Adrenal gland (tissue), 12 donors: Measurements from ENCODE around the gene ADAMTS12. TPM values are rescaled to one million over a fixed set of nuclear protein-coding genes. Genes with fewer than 3 reads are reported as not detected.

Experiments used
- DNase-seq, 7 donors: peaks; one replicate each; pipeline ENCODE4 v3.0.0-alpha.2; 2019 to 2020
- H3K27ac ChIP-seq, 5 donors: fragments of 200-600 bp; sonication (generic) in 4 of 5; 1 replicate in 3 of 5; 2 replicates in 2 of 5; pipeline versions ENCODE4 v1.5.1 to v1.8.0; 2016 to 2020; ENCODE audit warnings: mild to moderate bottlenecking in 1 of 5
- H3K27me3 ChIP-seq: fragments of 200-600 bp; 2 replicates; pipeline ENCODE4 v1.8.0; 2021
- H3K36me3 ChIP-seq, 2 donors: fragments of 200-600 bp; replicated peaks in 1 of 2; 1 replicate in 1 of 2; 2 replicates in 1 of 2; pipeline versions ENCODE4 v1.5.1 to v1.8.0; 2018 to 2022
- H3K4me1 ChIP-seq, 2 donors: fragments of 200-600 bp; replicated peaks in 1 of 2; 1 replicate in 1 of 2; 2 replicates in 1 of 2; pipeline versions ENCODE4 v1.5.1 to v1.8.0; 2018 to 2021
- H3K4me3 ChIP-seq, 4 donors: fragments of 200-600 bp; sonication (generic) in 3 of 4; one replicate each; pipeline ENCODE4 v1.5.1; 2016 to 2018
- H3K9me3 ChIP-seq, 3 donors: fragments of 200-600 bp; sonication (generic) in 1 of 3; replicated peaks in 1 of 3; 1 replicate in 2 of 3; 2 replicates in 1 of 3; pipeline versions ENCODE4 v1.5.1 to v1.8.0; 2016 to 2021
- CTCF ChIP-seq, 6 experiments: fragments of 450-650 bp in 4 of 6; fragments of 200-600 bp in 2 of 6; sonication (generic) in 1 of 6; IDR thresholded peaks; 1 replicate in 5 of 6; 2 replicates in 1 of 6; pipeline versions ENCODE4 v1.5.1 to v1.8.0; 2016 to 2021; ENCODE audit warnings: antibody characterized with exemption in 6 of 6, mild to moderate bottlenecking in 2 of 6, moderate library complexity in 1 of 6
- POLR2A ChIP-seq, 2 donors: fragments of 450-650 bp; IDR thresholded peaks; one replicate each; pipeline ENCODE4 v1.6.1; 2017; ENCODE audit warnings: antibody characterized with exemption in 2 of 2, mild to moderate bottlenecking in 2 of 2, moderate library complexity in 1 of 2
- WGBS, 4 donors: extraction: QIAGEN DNeasy Blood & Tissue Kit in 2 of 4; methylation state at CpG; one replicate each; pipeline versions ENCODE4 v1.1.5 to v1.1.7; 2013 to 2017; 5-methylcytosine and 5-hydroxymethylcytosine counted together
- intact Hi-C, 2 donors: fragments of 100-400 bp; cut with DNase I; formaldehyde crosslinking; loops; one replicate each; pipeline versions ENCODE4 v1.14.1 to v1.15.0; 2022 to 2023
- polyA plus RNA-seq, 3 donors: library from polyadenylated mRNA; stranded (reverse); fragments of 200-250 nt in 2 of 3; fragments of 350-450 nt in 1 of 3; fragmentation: Illumina TruSeq in 1 of 3; extraction: RNeasy Lipid Tissue Mini Kit (QIAGEN cat#74804) in 1 of 3; gene quantifications; one replicate each; pipeline ENCODE4 v1.2.3, GENCODE V29; 2013 to 2014
- total RNA-seq, 9 donors: library from RNA; depleted of rRNA in 4 of 9; stranded (reverse); fragments of >200 nt in 4 of 9; fragments of 120-200 nt in 1 of 9; fragmentation: NEBNext Ultra II Directional in 1 of 9; extraction: Animal tissue kit (Norgen Biotek cat#: 25700) in 1 of 9; gene quantifications; one replicate each; pipeline versions ENCODE4 v1.1.0 to v1.2.4, GENCODE V29; 2013 to 2023
- donor health status: healthy with polysubstance abuse.
- donor health status: Bipolar disorder and iron deficiency.
- donor health status: DM: yes; HTN: yes; CAD: no.
- donor health status: DM: no; HTN: no; CAD: no.
- donor health status: DM: no; HTN: no; CAD: no.
- donor health status: DM: yes; HTN: yes; CAD: no.

Gene ADAMTS12
- total and polyA plus RNA-seq, 12 donors = 1.9 to 76.1 (median 10.5) TPM

- Histone ChIP-seq H3K4me1 (peaks cover 0 to 6% of the 10 kb centered on the region in 2 donors), H3K27ac (no peak overlapping the region), H3K36me3 (no peaks in the 10 kb centered on the region), H3K4me3 (no peak overlapping the region), H3K9me3 (no peaks in the 10 kb centered on the region), H3K27me3 (no peaks in the 10 kb centered on the region)
- intact Hi-C loops = no loop called here
- DNase-seq = no peak
- WGBS, 4 donors = 77 to 88% (median 86%) methylated on average over 4 of the region's 4 CpGs
- no peak for TF ChIP-seq CTCF (IDR thresholded peaks at IDR 0.05)
- TF ChIP-seq POLR2A (IDR thresholded peaks at IDR 0.05) = no peak
Measured at GRCh38 chr5:33735072-33735471, 156.7 kb downstream of the ADAMTS12 start.

DNA sequence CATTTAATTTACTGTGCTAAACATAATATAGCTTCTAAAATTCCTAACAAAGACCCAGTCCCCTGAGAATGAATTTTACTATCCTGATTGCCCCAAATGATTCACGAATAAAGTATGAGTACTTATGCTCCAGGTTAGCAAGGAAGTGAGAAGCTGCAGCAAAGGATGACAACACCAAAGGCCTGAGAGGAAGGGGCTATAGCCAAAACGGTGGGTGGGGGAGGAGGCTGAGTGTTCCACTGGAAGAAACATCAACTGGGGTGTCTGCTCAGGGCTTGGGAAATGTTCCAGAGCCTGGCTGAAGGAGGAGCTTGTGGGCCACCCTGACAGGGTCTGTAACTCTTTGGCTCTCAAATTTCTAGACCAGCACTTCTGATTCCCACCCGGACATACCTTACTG is 157.3 kb downstream of the ADAMTS12 start:
- Histone ChIP-seq H3K9me3 (no peaks in the 10 kb centered on the region), H3K4me1 (peaks cover 0 to 6% of the 10 kb centered on the region in 2 donors), H3K36me3 (no peaks in the 10 kb centered on the region), H3K27me3 (no peaks in the 10 kb centered on the region), H3K27ac (no peak overlapping the region), H3K4me3 (no peak overlapping the region)
- no peak for DNase-seq
- intact Hi-C loops = no loop called here
- 39 to 55% (median 46%) methylated on average over 3 of the region's 3 CpGs for WGBS, 4 donors
- no peak for TF ChIP-seq POLR2A (IDR thresholded peaks at IDR 0.05)
- TF ChIP-seq CTCF (IDR thresholded peaks at IDR 0.05) = no peak

GRCh38 chr5:33733225-33733624 is 158.6 kb downstream of the ADAMTS12 start:
- no peak overlapping the region for H3K4me3 ChIP-seq
- no peaks in the 10 kb centered on the region for H3K27me3 ChIP-seq
- intact Hi-C loops = no loop called here
- H3K4me1 ChIP-seq = peaks cover 0 to 6% of the 10 kb centered on the region in 2 donors
- TF ChIP-seq POLR2A (IDR thresholded peaks at IDR 0.05) = no peak
- TF ChIP-seq CTCF (IDR thresholded peaks at IDR 0.05) = no peak
- no peaks in the 10 kb centered on the region for H3K36me3 ChIP-seq
- H3K27ac ChIP-seq = no peak overlapping the region
- no peaks in the 10 kb centered on the region for H3K9me3 ChIP-seq
- DNase-seq = no peak
- 80 to 96% (median 86%) methylated on average over 3 of the region's 3 CpGs for WGBS, 4 donors

DNA sequence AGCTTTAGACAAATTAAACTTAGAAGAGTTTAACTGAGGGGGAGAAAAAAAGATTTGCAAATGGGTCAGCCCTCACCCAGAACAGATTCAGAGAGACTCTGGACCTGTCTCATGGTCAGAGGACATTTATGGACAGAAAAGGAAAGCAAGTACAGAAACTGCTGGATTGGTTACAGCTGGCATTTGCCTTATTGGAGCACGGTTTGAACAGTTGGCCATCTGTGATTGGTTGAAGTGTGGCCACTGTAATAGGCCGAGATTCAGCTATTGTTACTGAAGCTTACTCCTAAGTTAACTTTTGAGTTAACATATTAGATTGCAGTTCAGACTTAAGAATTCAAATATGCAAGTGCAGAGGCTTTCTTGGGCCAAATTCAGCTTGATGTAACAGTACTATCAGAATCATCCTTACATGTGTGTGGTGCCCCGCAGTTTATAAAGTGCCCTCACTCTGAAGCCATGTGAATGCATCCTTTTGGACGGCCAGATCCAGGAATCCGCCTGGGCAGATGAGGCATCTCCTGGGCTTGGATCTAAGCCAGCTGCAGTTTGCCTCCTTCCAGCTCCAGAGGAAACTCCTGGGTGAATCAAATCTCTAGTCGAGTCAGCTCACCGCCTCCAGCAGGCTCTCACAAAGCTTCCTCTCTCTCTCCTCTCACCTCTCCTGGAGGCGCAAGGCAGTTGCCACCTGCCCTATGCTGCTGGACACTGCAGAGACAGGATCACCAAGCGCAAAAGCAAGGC is 165.2 kb downstream of the ADAMTS12 start:
- 75 to 84% (median 81%) methylated on average over 6 to 9 of the region's 9 CpGs for WGBS, 4 donors
- Histone ChIP-seq H3K4me1 (no peaks in the 10 kb centered on the region), H3K36me3 (no peaks in the 10 kb centered on the region), H3K27me3 (no peaks in the 10 kb centered on the region), H3K9me3 (no peaks in the 10 kb centered on the region), H3K27ac (no peak overlapping the region), H3K4me3 (no peak overlapping the region)
- intact Hi-C loops = no loop called here
- TF ChIP-seq POLR2A (IDR thresholded peaks at IDR 0.05) (no peak), CTCF (IDR thresholded peaks at IDR 0.05) (no peak)
- DNase-seq = no peak
